Measurements from ENCODE around the gene FALEC. TPM values are rescaled to one million over a fixed set of nuclear protein-coding genes. Genes with fewer than 3 reads are reported as not detected.

FALEC gene
- total RNA-seq, 2 donors from 2014 or later = not detected

GRCh38 chr1:150558303-150558704, 42.8 kb downstream of the FALEC start:
- peak overlapping the region; percentile 98 to 100 for H3K27ac ChIP-seq
- H3K4me3 ChIP-seq = peak overlapping the region in 1 of 2 donors; percentile 37
- DNase-seq (ENCODE audit: low spot score) = no peak
- H3K27me3 ChIP-seq = no peaks in the 10 kb centered on the region
- H3K36me3 ChIP-seq = peaks cover 37% of the 10 kb centered on the region
- peaks cover 0 to 55% of the 10 kb centered on the region in 2 donors for H3K4me1 ChIP-seq
- no peaks in the 10 kb centered on the region for H3K9me3 ChIP-seq
- no peak for TF ChIP-seq CTCF (IDR thresholded peaks at IDR 0.05)

- Histone ChIP-seq H3K9me3 (no peaks in the 10 kb centered on the region), H3K36me3 (peaks cover 34% of the 10 kb centered on the region), H3K4me3 (peak overlapping the region in 1 of 2 donors; percentile 37), H3K27me3 (no peaks in the 10 kb centered on the region), H3K27ac (peak overlapping the region; percentile 98 to 100), H3K4me1 (peaks cover 0 to 58% of the 10 kb centered on the region in 2 donors)
- no peak for TF ChIP-seq CTCF (IDR thresholded peaks at IDR 0.05)
- DNase-seq (ENCODE audit: low spot score) = no peak
These were observed 43.5 kb downstream of the FALEC start for GRCh38 chr1:150558761-150559655.

- Histone ChIP-seq H3K27me3 (no peaks in the 10 kb centered on the region), H3K4me1 (peaks cover 0 to 65% of the 10 kb centered on the region in 2 donors), H3K9me3 (no peaks in the 10 kb centered on the region), H3K27ac (peak overlapping the region; percentile 98 to 100), H3K36me3 (peaks cover 27% of the 10 kb centered on the region), H3K4me3 (peak overlapping the region; percentile 37 to 54)
- DNase-seq (ENCODE audit: low spot score) = no peak
- TF ChIP-seq CTCF (IDR thresholded peaks at IDR 0.05) = no peak
These were observed 44.1 kb downstream of the FALEC start for GRCh38 chr1:150559656-150560010.

- H3K4me1 ChIP-seq = peaks cover 0 to 69% of the 10 kb centered on the region in 2 donors
These were observed 44.5 kb downstream of the FALEC start for GRCh38 chr1:150560011-150560438.

GRCh38 chr1:150560576-150561253, 45.2 kb downstream of the FALEC start:
- H3K9me3 ChIP-seq = no peaks in the 10 kb centered on the region
- TF ChIP-seq CTCF (IDR thresholded peaks at IDR 0.05) = peak; percentile 85 to 90
- peaks cover 0 to 74% of the 10 kb centered on the region in 2 donors for H3K4me1 ChIP-seq

More at GRCh38 chr1:150560011-150560438, 44.5 kb downstream of the FALEC start:
- no peaks in the 10 kb centered on the region for H3K27me3 ChIP-seq
- no peaks in the 10 kb centered on the region for H3K9me3 ChIP-seq
- no peak for DNase-seq (ENCODE audit: low spot score)
- peaks cover 23% of the 10 kb centered on the region for H3K36me3 ChIP-seq
- peak; percentile 86 to 94 for TF ChIP-seq CTCF (IDR thresholded peaks at IDR 0.05)
- H3K4me3 ChIP-seq = peak overlapping the region; percentile 54 to 58
- H3K27ac ChIP-seq = peak overlapping the region; percentile 98 to 100

More at GRCh38 chr1:150560576-150561253, 45.2 kb downstream of the FALEC start:
- DNase-seq (ENCODE audit: low spot score) = peak; percentile 92
- Histone ChIP-seq H3K27ac (peak overlapping the region; percentile 98 to 100), H3K27me3 (no peaks in the 10 kb centered on the region), H3K36me3 (peaks cover 16% of the 10 kb centered on the region), H3K4me3 (peak overlapping the region; percentile 54 to 58)

Measured in right atrium auricular region (tissue), 2 donors.